Liver (tissue), 9 donors: ENCODE measurements around the gene B3GNT4. TPM values are rescaled to one million over a fixed set of nuclear protein-coding genes. Genes with fewer than 3 reads are reported as not detected.

Experiments
- DNase-seq: peaks from one replicate; pipeline ENCODE4 v3.0.0-alpha.2; 2017; ENCODE audit warnings: low spot score
- H3K27ac ChIP-seq, 2 donors: one replicate each; pipeline ENCODE4 v1.7.0; 2013; ENCODE audit warnings: inconsistent platforms in 2 of 2, low read length in 2 of 2, control low read depth in 1 of 2, low read depth in 1 of 2, mild to moderate bottlenecking in 1 of 2
- H3K27me3 ChIP-seq, 4 donors: one replicate each; pipeline versions ENCODE4 v1.6.1 to v1.7.0; 2013; ENCODE audit warnings: low read length in 3 of 4, inconsistent platforms in 1 of 4, mild to moderate bottlenecking in 1 of 4, moderate library complexity in 1 of 4; ENCODE audit not compliant: control insufficient read depth in 4 of 4, insufficient read depth in 4 of 4
- H3K36me3 ChIP-seq, 4 donors: one replicate each; pipeline versions ENCODE4 v1.6.1 to v1.7.0; 2013; ENCODE audit warnings: low read length in 3 of 4, mild to moderate bottlenecking in 3 of 4, low read depth in 1 of 4, moderate library complexity in 1 of 4; ENCODE audit not compliant: control insufficient read depth in 4 of 4, insufficient read depth in 3 of 4
- H3K4me1 ChIP-seq, 4 donors: one replicate each; pipeline versions ENCODE4 v1.6.1 to v1.7.0; 2013; ENCODE audit warnings: low read length in 3 of 4, mild to moderate bottlenecking in 3 of 4, moderate library complexity in 1 of 4; ENCODE audit not compliant: control insufficient read depth in 4 of 4, insufficient read depth in 4 of 4
- H3K4me3 ChIP-seq, 3 donors: one replicate each; pipeline versions ENCODE4 v1.6.1 to v1.7.0; 2013; ENCODE audit warnings: low read length in 3 of 3, control low read depth in 1 of 3, low read depth in 1 of 3, mild to moderate bottlenecking in 1 of 3
- H3K9ac ChIP-seq, 2 donors: one replicate each; pipeline ENCODE4 v1.7.0; 2013; ENCODE audit warnings: low read length in 2 of 2, mild to moderate bottlenecking in 2 of 2, moderate library complexity in 2 of 2, control low read depth in 1 of 2, low read depth in 1 of 2
- H3K9me3 ChIP-seq, 4 donors: one replicate each; pipeline versions ENCODE4 v1.6.1 to v1.7.0; 2013; ENCODE audit warnings: low read length in 3 of 4; ENCODE audit not compliant: control insufficient read depth in 4 of 4
- ATF3 ChIP-seq: IDR thresholded peaks from 2 replicates; pipeline ENCODE4 v1.6.1; 2016; ENCODE audit warnings: antibody characterized with exemption
- CTCF ChIP-seq: fragments of 150-350 bp; IDR thresholded peaks from 2 replicates; pipeline ENCODE4 v1.5.1; 2017; ENCODE audit warnings: improper control_type of control experiment, low read depth, low read length; ENCODE audit not compliant: missing input control
- EGR1 ChIP-seq, 2 donors: IDR thresholded peaks; 2 replicates each; pipeline ENCODE4 v1.6.1; 2016 to 2018; ENCODE audit warnings: antibody characterized with exemption in 2 of 2, low read depth in 2 of 2
- FOXA1 ChIP-seq: IDR thresholded peaks from 2 replicates; pipeline ENCODE4 v1.6.1; 2016; ENCODE audit warnings: antibody characterized with exemption
- FOXA2 ChIP-seq: IDR thresholded peaks from 2 replicates; pipeline ENCODE4 v1.6.1; 2016; ENCODE audit warnings: antibody characterized with exemption
- GABPA ChIP-seq, 2 donors: IDR thresholded peaks in 1 of 2; conservative IDR thresholded peaks in 1 of 2; 2 replicates each; pipeline ENCODE4 v1.6.1; 2016; ENCODE audit warnings: antibody characterized with exemption in 2 of 2, mild to moderate bottlenecking in 1 of 2, moderate library complexity in 1 of 2
- HNF4A ChIP-seq, 2 donors: conservative IDR thresholded peaks; 2 replicates each; pipeline ENCODE4 v1.6.1; 2016; ENCODE audit warnings: antibody characterized with exemption in 2 of 2, mild to moderate bottlenecking in 2 of 2
- HNF4G ChIP-seq: IDR thresholded peaks from 2 replicates; pipeline ENCODE4 v1.6.1; 2016; ENCODE audit warnings: antibody characterized with exemption
- JUND ChIP-seq, 2 donors: IDR thresholded peaks; 2 replicates each; pipeline ENCODE4 v1.6.1; 2016; ENCODE audit warnings: antibody characterized with exemption in 2 of 2
- MAX ChIP-seq: IDR thresholded peaks from 2 replicates; pipeline ENCODE4 v1.6.1; 2016; ENCODE audit warnings: antibody characterized with exemption
- NR2F2 ChIP-seq: IDR thresholded peaks from 2 replicates; pipeline ENCODE4 v1.6.1; 2016; ENCODE audit warnings: antibody characterized with exemption
- RAD21 ChIP-seq, 2 donors: IDR thresholded peaks; 2 replicates each; pipeline ENCODE4 v1.6.1; 2016; ENCODE audit warnings: antibody characterized with exemption in 2 of 2, mild to moderate bottlenecking in 2 of 2
- RXRA ChIP-seq, 2 donors: IDR thresholded peaks; 2 replicates each; pipeline ENCODE4 v1.6.1; 2017 to 2018; ENCODE audit warnings: antibody characterized with exemption in 2 of 2, mild to moderate bottlenecking in 1 of 2
- SP1 ChIP-seq: IDR thresholded peaks from 2 replicates; pipeline ENCODE4 v1.6.1; 2018; ENCODE audit warnings: antibody characterized with exemption, mild to moderate bottlenecking
- TAF1 ChIP-seq: conservative IDR thresholded peaks from 2 replicates; pipeline ENCODE4 v1.6.1; 2016; ENCODE audit warnings: antibody characterized with exemption, mild to moderate bottlenecking
- YY1 ChIP-seq: IDR thresholded peaks from 2 replicates; pipeline ENCODE4 v1.6.1; 2016; ENCODE audit warnings: antibody characterized with exemption, mild to moderate bottlenecking
- ZBTB33 ChIP-seq: IDR thresholded peaks from 2 replicates; pipeline ENCODE4 v1.6.1; 2016; ENCODE audit warnings: antibody characterized with exemption
- WGBS: extraction: QIAGEN DNeasy Blood & Tissue Kit; methylation state at CpG from one replicate; pipeline ENCODE4 v1.1.7; 2013; 5-methylcytosine and 5-hydroxymethylcytosine counted together
- polyA plus RNA-seq, 2 donors: library from polyadenylated mRNA; stranded (reverse) in 1 of 2; unstranded in 1 of 2; fragments of 200-250 nt in 1 of 2; fragments of >200 nt in 1 of 2; fragmentation: Nextera tagmentation in 1 of 2; extraction: Ambion mirVana in 1 of 2; gene quantifications; one replicate each; pipeline versions ENCODE4 v1.2.1 to v1.2.3, GENCODE V29; 2013 to 2015
- total RNA-seq, 2 donors: library from RNA; depleted of rRNA; stranded (reverse); fragments of >200 nt; gene quantifications; one replicate each; pipeline ENCODE4 v1.2.3, GENCODE V29; 2014
- TF ChIP-seq, protein P1 (sequence below): IDR thresholded peaks from 2 replicates; pipeline ENCODE4 v1.6.1; 2016; ENCODE audit warnings: antibody characterized with exemption, mild to moderate bottlenecking
- donor health status: healthy.
- donor health status: healthy.
- donor health status: healthy.
- donor health status: healthy.
- donor health status: healthy.

B3GNT4 gene
- total and polyA plus RNA-seq, 4 donors = 0.14 to 0.43 TPM; not detected in 2

DNA sequence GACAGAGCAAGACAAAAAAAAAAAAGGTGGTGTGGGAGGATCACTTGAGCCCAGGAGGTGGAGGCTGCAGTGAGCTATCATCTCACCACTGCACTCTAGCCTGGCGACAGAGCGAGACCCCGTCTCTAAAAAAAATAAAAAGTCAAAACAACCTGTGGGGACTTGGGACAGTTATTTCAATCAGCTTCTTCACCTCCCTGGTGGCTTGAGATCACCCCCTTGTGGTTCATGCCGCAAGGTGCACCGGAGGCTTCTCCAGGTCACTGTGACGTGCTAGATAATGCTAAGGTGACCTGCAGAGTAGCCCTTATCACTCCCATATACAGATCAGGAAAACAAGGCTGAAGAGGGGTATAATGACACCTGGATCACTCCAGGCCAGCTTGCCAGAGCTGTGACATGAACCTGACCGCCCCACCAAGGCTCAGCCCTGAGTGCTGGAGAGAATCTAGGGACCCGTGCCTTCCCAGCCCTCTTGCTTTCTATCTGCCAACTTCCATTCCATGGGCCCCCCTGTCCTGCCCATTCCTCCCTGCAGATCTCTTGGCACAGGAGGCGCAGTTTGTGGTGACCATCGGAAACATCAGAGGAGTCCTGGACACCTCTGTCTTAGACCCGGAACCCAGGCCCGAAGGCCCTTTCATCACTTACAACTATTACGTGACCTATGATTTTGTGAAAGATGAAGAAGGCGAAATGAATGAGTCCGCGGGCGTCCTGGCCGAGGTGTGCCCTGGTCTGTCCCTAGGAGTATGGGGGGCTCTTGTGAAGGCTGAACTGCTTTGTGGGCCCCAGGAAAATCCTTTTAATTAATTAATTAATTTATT is 12.5 kb upstream of the B3GNT4 start:
- H3K36me3 ChIP-seq = no peaks in the 10 kb centered on the region
- H3K9ac ChIP-seq = no peak overlapping the region
- no peak overlapping the region for H3K4me3 ChIP-seq
- H3K27me3 ChIP-seq = no peaks in the 10 kb centered on the region
- peak; percentile 76 for DNase-seq
- H3K27ac ChIP-seq = no peak overlapping the region
- 62% methylated on average over 18 of the region's 18 CpGs for WGBS
- H3K9me3 ChIP-seq = no peaks in the 10 kb centered on the region
- H3K4me1 ChIP-seq = peaks cover 0 to under 1% (median under 1%) of the 10 kb centered on the region in 4 donors
- TF ChIP-seq ATF3 (no peak), JUND (IDR thresholded peaks at IDR 0.05) (no peak), TAF1 (no peak), RAD21 (IDR thresholded peaks at IDR 0.05) (peak; percentile 93 to 95), NR2F2 (no peak), HNF4A (conservative IDR thresholded peaks at IDR 0.05) (no peak), HNF4G (no peak), ZBTB33 (no peak), FOXA1 (no peak), GABPA (IDR thresholded peaks at IDR 0.05 in 1 of 2, conservative IDR thresholded peaks at IDR 0.05 in 1 of 2) (no peak), SP1 (no peak), MAX (no peak), RXRA (IDR thresholded peaks at IDR 0.05) (peak; percentile 23 to 53), EGR1 (IDR thresholded peaks at IDR 0.05; ENCODE audit: low read depth in 2 of 2) (no peak), FOXA2 (no peak), CTCF (peak; percentile 94), YY1 (no peak)
- TF ChIP-seq, protein P1, sequence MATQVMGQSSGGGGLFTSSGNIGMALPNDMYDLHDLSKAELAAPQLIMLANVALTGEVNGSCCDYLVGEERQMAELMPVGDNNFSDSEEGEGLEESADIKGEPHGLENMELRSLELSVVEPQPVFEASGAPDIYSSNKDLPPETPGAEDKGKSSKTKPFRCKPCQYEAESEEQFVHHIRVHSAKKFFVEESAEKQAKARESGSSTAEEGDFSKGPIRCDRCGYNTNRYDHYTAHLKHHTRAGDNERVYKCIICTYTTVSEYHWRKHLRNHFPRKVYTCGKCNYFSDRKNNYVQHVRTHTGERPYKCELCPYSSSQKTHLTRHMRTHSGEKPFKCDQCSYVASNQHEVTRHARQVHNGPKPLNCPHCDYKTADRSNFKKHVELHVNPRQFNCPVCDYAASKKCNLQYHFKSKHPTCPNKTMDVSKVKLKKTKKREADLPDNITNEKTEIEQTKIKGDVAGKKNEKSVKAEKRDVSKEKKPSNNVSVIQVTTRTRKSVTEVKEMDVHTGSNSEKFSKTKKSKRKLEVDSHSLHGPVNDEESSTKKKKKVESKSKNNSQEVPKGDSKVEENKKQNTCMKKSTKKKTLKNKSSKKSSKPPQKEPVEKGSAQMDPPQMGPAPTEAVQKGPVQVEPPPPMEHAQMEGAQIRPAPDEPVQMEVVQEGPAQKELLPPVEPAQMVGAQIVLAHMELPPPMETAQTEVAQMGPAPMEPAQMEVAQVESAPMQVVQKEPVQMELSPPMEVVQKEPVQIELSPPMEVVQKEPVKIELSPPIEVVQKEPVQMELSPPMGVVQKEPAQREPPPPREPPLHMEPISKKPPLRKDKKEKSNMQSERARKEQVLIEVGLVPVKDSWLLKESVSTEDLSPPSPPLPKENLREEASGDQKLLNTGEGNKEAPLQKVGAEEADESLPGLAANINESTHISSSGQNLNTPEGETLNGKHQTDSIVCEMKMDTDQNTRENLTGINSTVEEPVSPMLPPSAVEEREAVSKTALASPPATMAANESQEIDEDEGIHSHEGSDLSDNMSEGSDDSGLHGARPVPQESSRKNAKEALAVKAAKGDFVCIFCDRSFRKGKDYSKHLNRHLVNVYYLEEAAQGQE = no peak
